GM21528 (cell line): ENCODE data around the gene B3GALNT2.
"Not testable (repeated sequence)": the region's sequence is repeated elsewhere in the genome, so short reads cannot be mapped to it uniquely, and the experiment has no call there.

Experiments used
- ATAC-seq: cut with Tn5 transposase; IDR thresholded peaks from one replicate; pipeline ENCODE4 v1.9.1; 2021; ENCODE audit warnings: mild to moderate bottlenecking, moderate library complexity; ENCODE audit not compliant: unreplicated experiment, low FRiP score

The B3GALNT2 gene

DNA sequence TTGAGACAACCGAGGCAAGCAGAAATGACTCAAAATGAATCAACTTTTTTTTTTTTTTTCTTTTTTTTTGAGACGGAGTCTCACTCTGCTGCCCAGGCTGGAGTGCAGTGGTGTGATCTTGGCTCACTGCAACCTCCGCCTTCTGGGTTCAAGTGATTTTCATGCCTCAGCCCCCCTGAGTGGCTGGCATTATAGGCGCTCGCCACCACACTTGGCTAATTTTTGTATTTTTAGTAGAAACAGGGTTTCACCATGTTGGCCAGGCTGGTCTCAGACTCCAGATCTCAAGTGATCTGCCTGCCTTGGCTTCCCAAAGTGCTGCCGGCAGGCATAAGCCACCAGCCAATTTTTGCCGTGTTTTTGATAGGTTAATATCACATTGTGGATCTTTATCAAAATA is 46.4 kb downstream of the B3GALNT2 start:
- not testable (repeated sequence) for ATAC-seq

DNA sequence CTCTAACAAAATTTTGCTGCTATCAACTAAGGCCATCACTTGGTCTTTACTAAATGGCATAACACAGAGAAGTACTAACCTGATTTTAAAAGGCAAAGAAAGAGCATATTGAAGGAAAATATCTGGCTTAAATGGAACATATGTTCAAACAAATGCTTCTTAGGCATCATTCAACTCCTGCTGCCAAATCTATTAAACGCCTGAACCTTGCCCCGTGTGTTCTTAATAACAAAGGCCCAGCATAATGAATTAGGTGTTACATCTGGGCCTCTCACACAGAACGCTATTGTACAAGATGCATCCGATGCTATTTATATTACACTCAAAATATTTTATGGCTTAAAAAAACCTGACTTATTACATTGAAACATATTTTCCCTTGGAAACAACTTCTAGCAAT is 48.4 kb downstream of the B3GALNT2 start:
- ATAC-seq: no peak

DNA sequence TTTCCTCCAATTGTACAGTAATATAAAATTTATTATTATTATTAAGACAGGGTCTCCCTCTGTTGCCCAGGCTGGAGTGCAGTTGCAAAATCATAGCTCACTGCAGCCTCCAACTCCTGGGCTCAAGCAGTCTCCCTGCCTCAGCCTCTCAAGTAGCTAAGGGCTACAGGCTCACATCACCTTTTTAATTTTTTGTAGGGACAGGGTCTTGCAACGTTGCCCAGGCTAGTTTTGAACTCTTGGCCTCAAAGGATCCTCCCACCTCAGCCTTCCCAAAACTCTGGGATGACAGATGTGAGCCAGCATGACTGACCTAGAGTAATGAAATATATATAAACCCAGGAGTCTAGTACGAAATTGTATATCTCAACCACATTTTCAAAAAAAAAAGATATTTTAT is 49.2 kb downstream of the B3GALNT2 start:
- ATAC-seq: no peak

DNA sequence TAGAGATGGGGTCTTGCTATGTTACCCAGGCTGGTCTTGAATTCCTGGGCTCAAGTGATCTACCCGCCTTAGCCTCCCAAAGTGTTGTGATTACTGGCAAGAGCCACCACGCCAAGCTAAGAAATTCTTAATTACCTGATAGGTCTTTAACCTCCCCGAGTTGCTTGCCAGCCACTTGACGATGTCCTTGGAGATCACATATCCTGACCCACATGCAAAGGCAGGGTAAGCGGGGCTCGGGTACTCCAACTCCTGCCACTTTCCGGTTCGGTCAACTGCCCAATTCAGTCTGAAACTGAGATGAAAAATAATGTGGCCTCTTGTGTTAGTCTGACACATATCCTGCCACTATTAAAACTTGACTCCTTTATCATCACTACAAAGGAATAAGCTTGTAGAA is 50.2 kb downstream of the B3GALNT2 start:
- no peak for ATAC-seq

DNA sequence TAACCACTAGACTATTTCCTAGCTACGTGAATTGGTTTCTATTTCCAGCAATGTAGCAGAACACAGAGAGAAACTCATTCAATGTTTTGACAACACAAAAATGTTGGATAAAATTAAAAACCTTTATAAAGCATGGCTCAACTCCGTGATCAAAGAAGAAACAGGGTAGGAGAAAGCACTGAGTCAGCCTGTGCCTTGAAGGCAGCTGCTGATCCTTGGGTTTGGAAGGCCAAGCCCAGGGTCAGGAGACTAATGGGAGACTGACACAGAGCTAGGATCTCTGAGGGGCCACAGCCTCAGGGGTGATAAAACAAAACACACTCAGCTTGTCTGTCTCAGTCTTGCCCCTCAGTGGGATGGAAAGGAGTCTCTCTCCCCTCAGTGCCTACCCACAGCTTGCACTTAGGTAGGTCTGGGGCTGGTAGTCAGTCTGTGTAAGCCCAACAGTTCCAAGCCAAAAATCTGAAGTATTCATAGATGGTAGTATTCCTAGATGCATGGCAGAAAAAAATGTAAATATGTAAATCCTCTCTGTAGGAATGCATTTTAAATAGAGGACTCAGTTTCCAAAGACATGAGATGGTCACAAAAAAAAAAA is 53.3 kb downstream of the B3GALNT2 start:
- ATAC-seq: no peak

DNA sequence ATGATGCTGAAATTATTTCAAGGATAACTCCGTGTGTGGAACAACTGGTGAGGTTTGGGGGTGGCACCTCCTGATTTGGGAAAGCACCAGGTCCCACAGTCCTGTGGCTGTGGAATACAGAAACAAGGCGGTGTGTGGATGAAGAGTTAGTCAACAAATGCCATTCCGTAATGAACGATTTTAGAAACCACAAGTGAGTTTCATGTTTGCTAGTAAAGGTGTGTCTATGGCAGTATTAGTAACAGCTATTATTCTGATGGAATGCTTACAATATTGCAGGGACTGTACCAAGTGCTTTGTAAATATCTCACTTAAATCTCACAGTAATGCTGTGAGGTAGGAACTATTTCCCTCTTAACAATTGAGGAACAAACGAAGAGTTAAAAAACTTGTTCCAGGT is 53.8 kb downstream of the B3GALNT2 start:
- no peak for ATAC-seq

DNA sequence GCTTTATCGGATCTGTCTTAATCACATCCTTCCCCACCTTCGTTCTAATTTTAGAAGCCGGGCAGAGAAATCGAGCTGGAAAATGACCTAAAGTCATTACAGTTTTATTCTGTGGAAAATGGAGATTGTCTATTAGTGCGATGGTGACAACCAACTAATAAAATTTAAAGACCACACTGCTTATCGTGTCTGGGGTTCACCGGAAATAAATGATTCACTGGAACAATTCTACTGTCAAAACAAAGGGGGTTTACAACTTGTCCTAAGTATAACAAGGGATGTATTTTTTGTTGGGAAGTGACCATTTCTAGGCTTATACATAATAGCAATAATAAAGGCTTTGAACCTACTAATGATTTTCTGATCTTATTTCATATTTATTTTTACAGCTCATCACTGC is 55.6 kb downstream of the B3GALNT2 start:
- ATAC-seq: no peak

DNA sequence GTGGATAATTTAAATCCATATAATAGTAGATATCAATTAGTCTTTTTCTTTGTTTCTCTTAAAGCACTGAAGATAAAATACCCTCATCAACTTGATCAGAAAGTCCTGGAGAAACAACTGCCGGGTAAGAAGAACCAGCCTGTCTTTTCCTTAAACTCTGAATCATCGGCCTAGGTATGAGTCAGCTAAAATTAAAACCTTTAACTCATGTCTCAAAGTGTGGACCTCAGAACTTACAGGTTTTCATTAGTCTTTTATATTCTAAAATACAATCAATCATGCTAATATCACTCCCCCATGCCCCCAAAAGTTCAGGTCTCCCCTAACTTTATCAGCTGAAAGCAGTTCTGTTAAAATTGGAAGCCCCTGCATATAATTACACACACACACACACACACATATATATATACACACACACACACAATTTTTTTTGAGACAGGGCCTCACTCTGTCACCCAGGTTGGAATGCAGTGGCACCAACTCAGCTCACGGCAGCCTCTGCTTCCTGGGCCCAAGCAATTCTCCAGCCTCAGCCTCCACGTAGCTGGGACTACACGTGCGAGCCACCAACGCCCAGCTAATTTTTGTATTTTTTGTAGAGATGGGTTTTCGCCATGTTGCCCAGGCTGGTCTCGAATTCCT is 61.3 kb downstream of the B3GALNT2 start:
- no peak for ATAC-seq

DNA sequence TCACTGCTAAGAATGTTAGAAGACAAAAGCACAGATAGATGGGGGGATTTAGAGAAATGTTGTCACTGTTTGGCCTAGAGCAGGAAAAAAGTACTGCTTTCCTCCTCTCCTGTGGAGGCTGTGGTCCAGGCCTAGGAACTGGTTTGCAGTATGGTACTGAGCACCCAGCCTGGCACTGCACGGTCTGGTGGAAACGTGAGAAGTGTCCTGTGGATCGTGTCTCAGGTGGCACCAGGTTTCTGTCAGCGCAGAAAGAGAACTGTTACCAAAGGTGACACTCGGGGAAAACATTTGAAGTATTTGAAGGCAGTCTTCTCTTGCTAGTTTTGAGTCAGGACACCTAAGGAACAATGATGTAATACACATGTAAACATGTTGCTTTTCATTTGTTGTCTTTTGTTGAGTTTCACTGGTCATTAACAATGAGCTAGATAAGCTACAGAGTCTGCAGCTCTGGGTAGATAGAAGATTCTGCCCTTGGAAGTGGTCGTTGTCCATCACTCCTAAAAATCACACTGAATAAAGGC is 63.0 kb downstream of the B3GALNT2 start:
- ATAC-seq: no peak

DNA sequence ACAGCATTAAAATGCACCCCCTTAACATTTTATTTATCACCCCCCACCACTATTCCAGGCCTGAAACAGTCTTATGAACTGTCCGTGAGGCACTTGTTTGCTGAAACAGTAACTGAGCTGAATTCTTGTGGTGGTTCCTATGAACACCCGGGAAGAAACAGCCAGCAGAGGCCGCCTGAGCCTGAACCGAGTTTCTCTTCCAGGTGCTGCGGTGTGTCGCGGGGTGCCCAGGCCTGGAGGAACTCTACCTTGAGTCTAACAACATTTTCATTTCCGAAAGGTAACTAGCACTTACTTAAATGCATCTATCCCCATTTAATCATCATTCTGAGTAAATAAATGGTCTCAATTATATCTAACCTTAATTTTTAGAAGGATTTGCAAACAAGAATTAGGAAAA is 70.3 kb downstream of the B3GALNT2 start:
- ATAC-seq: no peak

DNA sequence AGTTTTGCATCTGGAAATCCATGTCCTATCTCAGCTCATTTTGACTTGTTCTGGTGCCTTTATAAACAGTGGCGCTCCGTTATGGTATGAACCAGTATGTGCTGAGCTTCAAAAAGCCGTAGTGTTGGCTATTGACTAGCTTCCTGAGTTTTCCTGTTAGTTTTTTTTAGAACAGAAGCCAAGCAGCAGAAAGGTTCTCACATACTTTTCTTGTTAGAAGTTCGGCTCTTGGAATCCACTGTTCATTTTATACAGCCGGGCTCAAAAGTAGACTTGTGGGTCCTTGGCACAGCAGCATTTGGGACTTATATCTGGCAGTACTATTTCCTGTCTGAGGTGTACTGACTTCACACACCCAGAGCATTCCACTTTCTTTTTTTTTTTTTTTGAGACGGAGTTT is 73.3 kb downstream of the B3GALNT2 start:
- no peak for ATAC-seq

DNA sequence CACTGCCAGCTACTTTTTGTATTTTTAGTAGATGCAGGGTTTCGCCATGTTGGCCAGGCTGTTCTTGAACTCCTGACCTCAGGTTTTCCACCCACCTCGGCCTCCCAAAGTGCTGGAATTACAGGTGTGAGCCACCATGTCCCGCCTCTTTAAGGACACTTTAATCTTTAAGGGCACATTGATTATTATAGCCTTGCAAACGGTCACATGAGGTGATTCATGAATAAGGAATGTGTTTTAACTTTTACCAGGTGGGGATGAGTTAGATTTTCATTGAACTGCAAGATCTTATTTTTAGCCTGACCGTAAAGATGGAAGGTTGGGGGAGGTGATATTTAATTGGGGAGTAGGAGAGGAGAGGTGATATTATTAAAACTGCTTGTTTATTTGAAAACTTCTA is 75.1 kb downstream of the B3GALNT2 start:
- ATAC-seq: no peak

DNA sequence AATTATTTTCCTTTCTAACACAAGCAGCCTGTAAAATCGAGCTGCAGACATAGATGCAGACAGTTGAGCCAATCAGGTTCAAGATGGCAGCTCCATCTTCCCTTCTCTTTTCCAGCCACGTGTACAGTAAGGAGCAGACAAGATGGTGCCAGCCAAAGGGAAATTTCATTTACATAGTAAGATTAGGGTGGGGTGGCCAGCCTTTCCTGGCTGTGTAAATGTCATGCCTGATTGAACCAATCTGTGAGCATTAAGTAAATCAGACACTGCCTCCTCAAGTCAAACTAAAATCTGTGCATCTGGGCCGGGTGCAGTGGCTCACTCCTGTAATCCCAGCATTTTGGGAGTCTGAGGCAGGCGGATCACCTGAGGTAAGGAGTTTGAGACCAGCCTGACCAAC is 76.8 kb downstream of the B3GALNT2 start:
- ATAC-seq: no peak

DNA sequence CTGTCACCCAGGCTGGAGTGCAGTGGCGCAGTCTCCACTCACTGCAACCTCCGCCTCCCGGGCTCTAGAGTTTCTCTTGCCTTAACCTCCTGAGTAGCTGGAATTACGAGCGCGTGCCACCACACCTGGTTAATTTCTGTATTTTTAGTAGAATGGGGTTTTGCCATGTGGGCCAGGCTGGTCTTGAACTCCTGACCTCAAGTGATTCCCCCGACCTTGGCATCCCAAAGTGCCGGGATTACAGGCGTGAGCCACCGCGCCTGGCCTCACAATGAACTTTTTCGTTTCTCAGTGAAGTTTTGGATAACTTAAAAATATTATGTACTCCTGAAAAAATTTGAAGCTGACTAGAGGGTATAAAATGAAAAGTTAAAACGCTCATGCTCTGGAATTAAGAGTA is 77.6 kb downstream of the B3GALNT2 start:
- ATAC-seq: no peak

DNA sequence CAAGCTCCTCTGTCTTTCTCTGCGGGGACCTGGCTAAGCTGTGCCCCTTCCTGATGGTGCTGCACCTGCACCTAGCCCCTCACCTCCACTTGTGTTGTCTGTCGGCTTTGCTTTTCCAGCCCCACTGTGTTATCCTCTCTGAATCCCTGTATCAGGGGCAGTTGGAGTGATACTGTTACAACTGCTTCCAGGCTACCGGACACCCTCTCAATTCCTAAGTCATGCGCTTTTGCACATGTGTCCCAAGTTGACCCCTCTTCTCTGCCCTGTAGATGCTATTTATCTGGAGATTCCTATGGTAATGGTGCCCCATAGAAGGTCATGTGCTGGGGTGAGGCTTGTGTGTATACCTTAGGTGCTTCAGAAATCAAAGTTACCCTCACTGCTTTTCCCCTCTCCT is 78.1 kb downstream of the B3GALNT2 start:
- no peak for ATAC-seq

DNA sequence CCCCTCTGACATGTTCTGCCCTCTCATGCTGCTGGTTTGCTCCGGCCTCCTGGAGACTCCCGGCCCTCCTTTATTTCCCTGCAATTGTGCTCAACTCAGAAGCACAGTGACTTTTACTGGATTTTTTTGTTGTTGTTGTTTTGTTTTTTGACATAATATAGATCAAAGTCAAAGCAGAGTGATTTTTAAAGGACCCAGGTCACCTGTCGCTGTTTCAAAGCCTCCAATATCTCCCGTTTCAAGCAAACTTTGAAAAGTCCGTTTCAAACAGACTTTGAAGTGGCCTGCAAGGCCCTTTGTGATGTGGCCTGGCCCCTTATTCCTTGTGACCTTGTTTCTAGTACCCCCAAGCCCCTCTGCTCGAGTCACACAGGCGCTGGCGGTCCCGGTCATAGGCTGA is 78.9 kb downstream of the B3GALNT2 start:
- ATAC-seq: no peak

DNA sequence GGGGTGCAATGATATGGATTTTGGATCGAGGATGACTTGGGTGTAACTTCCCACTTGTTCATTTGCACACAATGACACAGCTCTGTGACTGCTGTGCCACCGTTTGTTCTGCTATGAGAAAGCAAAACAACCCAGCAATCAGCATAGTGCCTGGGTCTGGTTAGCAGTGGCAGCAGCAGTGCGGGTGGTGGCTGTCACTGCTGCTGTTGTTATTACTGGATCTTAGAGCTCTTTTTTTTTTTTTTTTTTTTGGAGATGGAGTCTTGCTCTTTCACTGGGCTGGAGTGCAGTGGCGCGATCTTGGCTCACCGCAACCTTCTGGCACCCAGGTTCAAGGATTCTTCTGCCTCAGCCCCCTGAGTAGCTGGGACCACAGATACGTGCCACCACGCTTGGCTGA is 80.2 kb downstream of the B3GALNT2 start:
- ATAC-seq: no peak

DNA sequence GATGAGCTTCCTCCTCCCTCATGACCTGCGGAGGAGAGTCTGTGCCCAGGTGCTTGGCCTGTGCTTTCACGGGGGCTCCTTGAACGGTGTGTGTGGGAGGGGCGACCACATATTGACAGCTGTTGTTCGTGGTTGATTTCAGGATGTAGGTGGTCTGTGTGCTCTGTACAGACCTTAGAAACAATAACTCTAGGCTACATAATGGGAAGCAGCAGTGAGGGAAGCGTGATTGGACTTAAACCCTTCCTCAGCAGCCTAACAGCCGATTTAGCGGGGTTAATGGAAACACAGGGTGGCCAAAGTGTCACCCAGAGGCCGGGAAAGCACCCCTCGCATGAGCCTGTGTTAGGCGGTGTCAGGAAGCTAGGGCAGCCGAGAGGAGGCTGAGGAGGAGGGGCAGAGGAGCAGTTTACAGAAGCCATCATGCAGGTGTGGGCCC is 81.0 kb downstream of the B3GALNT2 start:
- no peak for ATAC-seq

DNA sequence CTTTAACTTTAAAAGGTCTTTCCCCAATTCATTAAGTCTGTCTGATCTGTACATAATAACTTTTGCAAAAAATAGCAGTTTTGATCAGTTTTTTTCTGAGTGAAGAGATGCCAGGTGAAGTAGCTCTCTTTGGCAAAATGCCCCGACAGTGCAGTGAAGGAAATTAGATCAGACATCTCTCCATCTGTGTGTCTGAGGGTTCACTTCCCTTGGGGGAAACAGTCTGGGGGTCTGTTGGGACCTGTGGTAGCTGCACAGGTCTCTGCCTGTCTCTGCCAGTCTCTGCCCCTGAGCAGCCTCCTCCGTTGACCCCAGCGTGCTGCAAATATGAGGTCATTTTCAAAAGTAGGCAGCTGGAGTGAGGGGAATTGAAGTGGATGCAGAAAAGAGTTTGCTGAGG is 82.5 kb downstream of the B3GALNT2 start:
- ATAC-seq: no peak

DNA sequence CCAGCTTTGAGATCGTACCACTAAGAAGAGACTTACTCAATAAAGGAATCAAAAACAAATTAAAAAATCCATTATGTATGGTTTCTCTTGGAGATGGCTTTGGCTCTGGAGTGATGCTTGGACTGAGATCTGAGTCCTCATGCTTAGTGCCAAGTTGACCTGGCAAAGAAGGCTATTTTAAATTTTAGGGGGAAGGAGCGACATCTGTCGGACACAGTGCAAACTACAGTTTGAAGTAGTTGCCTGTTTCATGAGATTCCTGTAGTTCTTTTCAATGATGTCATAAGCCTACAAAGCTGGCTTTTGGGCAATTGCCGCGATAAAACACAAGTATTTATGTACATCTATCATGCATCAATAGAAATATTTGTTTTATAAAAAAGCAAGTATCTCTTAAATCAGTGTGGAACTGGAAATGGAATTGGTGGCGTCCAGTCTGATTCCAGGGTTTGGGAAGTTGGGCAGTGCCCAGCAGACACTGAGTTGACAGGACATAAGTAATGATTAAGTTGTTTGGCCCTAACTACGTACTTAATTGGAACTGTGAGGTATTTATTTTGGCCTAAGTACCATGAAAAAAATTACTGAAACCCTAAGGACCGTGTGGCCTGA is 87.1 kb downstream of the B3GALNT2 start:
- ATAC-seq: no peak

DNA sequence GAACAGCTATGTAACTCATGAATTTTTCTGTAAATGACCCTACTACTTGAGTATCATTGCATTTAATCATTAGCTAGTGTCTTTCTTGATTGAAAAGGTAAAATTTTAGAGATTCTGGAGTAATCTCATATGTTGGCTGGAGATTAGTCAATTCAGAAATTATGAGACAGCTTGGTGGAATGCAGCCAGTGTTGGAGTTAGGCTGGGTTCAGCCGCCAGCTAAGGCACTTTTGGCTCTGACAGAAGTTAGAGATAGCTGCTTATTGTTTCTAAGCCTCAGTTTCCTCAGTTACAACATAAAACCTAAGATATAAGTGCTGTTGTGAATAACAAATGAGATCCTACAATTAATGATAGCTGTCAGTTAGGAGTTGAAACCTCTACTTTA is 87.6 kb downstream of the B3GALNT2 start:
- no peak for ATAC-seq
